GM23248 (cell line): ENCODE results near the gene PCDHGB3. TPM values are rescaled to one million over a fixed set of nuclear protein-coding genes. Genes with fewer than 3 reads are reported as not detected.
"Not testable (repeated sequence)": the region's sequence is repeated elsewhere in the genome, so short reads cannot be mapped to it uniquely, and the experiment has no call there.

Experiments used
- DNase-seq: peaks from one replicate; pipeline ENCODE4 v3.0.0-alpha.2; 2015
- H2AFZ ChIP-seq: fragments of 200-600 bp; sonication (generic); 2 replicates; pipeline ENCODE4 v1.6.1; 2016; ENCODE audit warnings: antibody characterized with exemption
- H3F3A ChIP-seq: fragments of 200-600 bp; sonication (generic); 2 replicates; pipeline ENCODE4 v1.6.1; 2016; ENCODE audit warnings: mild to moderate bottlenecking, antibody characterized with exemption, mixed run types; ENCODE audit not compliant: insufficient read depth
- H3K27ac ChIP-seq: fragments of 200-600 bp; sonication (generic); 2 replicates; pipeline ENCODE4 v1.5.1; 2016; ENCODE audit warnings: mild to moderate bottlenecking
- H3K27me3 ChIP-seq: fragments of 200-600 bp; sonication (generic); replicated peaks from 2 replicates; pipeline ENCODE4 v1.6.1; 2016; ENCODE audit warnings: mild to moderate bottlenecking; ENCODE audit not compliant: insufficient read depth
- H3K36me3 ChIP-seq: fragments of 200-600 bp; sonication (generic); 2 replicates; pipeline ENCODE4 v1.6.1; 2016; ENCODE audit warnings: low read depth, mild to moderate bottlenecking
- H3K4me1 ChIP-seq: fragments of 200-600 bp; sonication (generic); 2 replicates; pipeline ENCODE4 v1.6.1; 2016; ENCODE audit warnings: mild to moderate bottlenecking; ENCODE audit not compliant: insufficient read depth
- H3K4me2 ChIP-seq: fragments of 200-600 bp; sonication (generic); one replicate; pipeline ENCODE4 v1.6.1; 2016; ENCODE audit warnings: mild to moderate bottlenecking; ENCODE audit not compliant: unreplicated experiment
- H3K4me3 ChIP-seq: fragments of 200-600 bp; sonication (generic); 2 replicates; pipeline ENCODE4 v1.5.1; 2016; ENCODE audit warnings: mild to moderate bottlenecking
- H3K79me2 ChIP-seq: fragments of 200-600 bp; sonication (generic); 2 replicates; pipeline ENCODE4 v1.6.1; 2016; ENCODE audit warnings: mild to moderate bottlenecking; ENCODE audit not compliant: insufficient read depth
- H3K9ac ChIP-seq: fragments of 200-600 bp; sonication (generic); 2 replicates; pipeline ENCODE4 v1.6.1; 2016; ENCODE audit warnings: mild to moderate bottlenecking
- H3K9me2 ChIP-seq: fragments of 200-600 bp; sonication (generic); 2 replicates; pipeline ENCODE4 v1.6.1; 2016; ENCODE audit warnings: mixed run types, mild to moderate bottlenecking, moderate library complexity; ENCODE audit not compliant: insufficient read depth
- H3K9me3 ChIP-seq: fragments of 200-600 bp; sonication (generic); one replicate; pipeline ENCODE4 v1.6.1; 2017; ENCODE audit warnings: low read depth
- H4K20me1 ChIP-seq: fragments of 200-600 bp; sonication (generic); 2 replicates; pipeline ENCODE4 v1.6.0; 2016; ENCODE audit not compliant: insufficient read depth
- EZH2 ChIP-seq: fragments of 200-600 bp; sonication (generic); IDR thresholded peaks from 2 replicates; pipeline ENCODE4 v1.6.1; 2018; ENCODE audit warnings: antibody characterized with exemption, mild to moderate bottlenecking; ENCODE audit not compliant: insufficient read depth, poor library complexity, severe bottlenecking
- EZH2phosphoT487 ChIP-seq: fragments of 200-600 bp; sonication (generic); IDR thresholded peaks from 2 replicates; pipeline ENCODE4 v1.6.1; 2018; ENCODE audit warnings: antibody characterized with exemption, moderate library complexity, mild to moderate bottlenecking, low read depth; ENCODE audit not compliant: insufficient read depth
- WGBS, 2 experiments: methylation state at CpG; one replicate each; pipeline ENCODE4 v1.1.6; 2015 to 2017; ENCODE audit warnings: low lambda C conversion rate in 2 of 2, low coverage in 1 of 2; ENCODE audit errors: missing lambda C conversion rate in 2 of 2; 5-methylcytosine and 5-hydroxymethylcytosine counted together
- in situ Hi-C: fragments of 300-500 bp; cut with MboI; formaldehyde crosslinking; loops from 2 replicates; pipeline ENCODE4 v1.15.0; 2020
- polyA plus RNA-seq: library from polyadenylated mRNA; unstranded; fragments of >200 nt; fragmentation: Nextera tagmentation; extraction: Ambion mirVana; gene quantifications from 2 replicates; pipeline ENCODE4 v1.2.1, GENCODE V29; 2016
- total RNA-seq: library from RNA; depleted of rRNA; stranded (reverse); fragments of >200 nt; shearing (Covaris generic); gene quantifications from 2 replicates; pipeline ENCODE4 v1.2.3, GENCODE V29; 2014

PCDHGB3 gene
- total and polyA plus RNA-seq, 2 experiments from 2014 or later = 0.95 to 4.0 TPM

GRCh38 chr5:141389153-141390042 is 19.4 kb downstream of the PCDHGB3 start:
- H3K27me3 ChIP-seq = no peaks in the 10 kb centered on the region
- no peaks in the 10 kb centered on the region for H4K20me1 ChIP-seq
- H3K9ac ChIP-seq = no peak overlapping the region
- H3K9me2 ChIP-seq = no peaks in the 10 kb centered on the region
- no peaks in the 10 kb centered on the region for H3K36me3 ChIP-seq
- H3K4me3 ChIP-seq = no peak overlapping the region
- H3K79me2 ChIP-seq = no peaks in the 10 kb centered on the region
- no peak overlapping the region for H3K27ac ChIP-seq
- DNase-seq = no peak
- no peaks in the 10 kb centered on the region for H3K4me1 ChIP-seq
- no peaks in the 10 kb centered on the region for H3F3A ChIP-seq
- H3K4me2 ChIP-seq = no peak overlapping the region
- WGBS, 2 experiments = 42 to 43% methylated on average over 56 to 72 of the region's 77 CpGs
- in situ Hi-C loops = no loop called here
- no peaks in the 10 kb centered on the region for H3K9me3 ChIP-seq
- TF ChIP-seq EZH2 = no peak
- no peak for TF ChIP-seq EZH2phosphoT487
- no peak overlapping the region for H2AFZ ChIP-seq

- no peak within 1 kb of the TSS for H3K4me3 ChIP-seq
- 0 out of 2 replicates have a peak within 1 kb of the TSS, but pooled peaks have one; percentile 4 for H2AFZ ChIP-seq
- H3K27ac ChIP-seq = no peak within 1 kb of the TSS
- no peaks in the 10 kb centered on the region for H3K79me2 ChIP-seq
- TF ChIP-seq EZH2 = no peak
- no peak for TF ChIP-seq EZH2phosphoT487
- no peaks in the 10 kb centered on the region for H3K9me3 ChIP-seq
- H3K4me1 ChIP-seq = no peaks in the 10 kb centered on the region
- 38% methylated on average over 38 of the region's 38 CpGs for WGBS, 2 experiments
- no peak within 1 kb of the TSS for H3K9ac ChIP-seq
- H3K4me2 ChIP-seq = no peak within 1 kb of the TSS
- DNase-seq = peak; percentile 48
- H3K27me3 ChIP-seq = no peaks in the 10 kb centered on the region
- H3K36me3 ChIP-seq = no peaks in the 10 kb centered on the region
- in situ Hi-C loops = no loop called here
- H3F3A ChIP-seq = peaks cover 5% of the 10 kb centered on the region; the same call in 1 of the 2 replicates
- no peaks in the 10 kb centered on the region for H4K20me1 ChIP-seq
- no peaks in the 10 kb centered on the region for H3K9me2 ChIP-seq
Observed at GRCh38 chr5:141392429-141393198, 22.6 kb downstream of the PCDHGB3 start, which contains the start of gene PCDHGA8. Gene PCDHGA8, plus strand, starts transcription at chr5:141392633. Its CDS starts 181 bp downstream, at chr5:141392814.

- H3K4me1 ChIP-seq = no peaks in the 10 kb centered on the region
- in situ Hi-C loops = no loop called here
- H3K79me2 ChIP-seq = no peaks in the 10 kb centered on the region
- 41 to 43% methylated on average over 21 of the region's 21 CpGs for WGBS, 2 experiments
- H3K4me3 ChIP-seq = no peak overlapping the region
- H3K9me2 ChIP-seq = no peaks in the 10 kb centered on the region
- peaks cover 5% of the 10 kb centered on the region; the same call in 1 of the 2 replicates for H3F3A ChIP-seq
- no peak for TF ChIP-seq EZH2phosphoT487
- TF ChIP-seq EZH2 = no peak
- DNase-seq = no peak
- H3K9me3 ChIP-seq = no peaks in the 10 kb centered on the region
- no peak overlapping the region for H3K9ac ChIP-seq
- H3K27ac ChIP-seq = no peak overlapping the region
- H3K27me3 ChIP-seq = no peaks in the 10 kb centered on the region
- H3K36me3 ChIP-seq = no peaks in the 10 kb centered on the region
- no peak overlapping the region for H2AFZ ChIP-seq
- no peaks in the 10 kb centered on the region for H4K20me1 ChIP-seq
- H3K4me2 ChIP-seq = no peak overlapping the region
Observed at GRCh38 chr5:141393267-141393666, 23.2 kb downstream of the PCDHGB3 start.

- H3F3A ChIP-seq, H3K79me2 ChIP-seq, DNase-seq, H4K20me1 ChIP-seq, H3K4me3 ChIP-seq, H3K9ac ChIP-seq, H2AFZ ChIP-seq, H3K4me2 ChIP-seq, H3K4me1 ChIP-seq, H3K36me3 ChIP-seq, H3K9me2 ChIP-seq, H3K9me3 ChIP-seq, H3K27ac ChIP-seq, in situ Hi-C loops, H3K27me3 ChIP-seq: not testable (repeated sequence)
- 54 to 55% methylated on average over 38 to 44 of the region's 53 CpGs for WGBS, 2 experiments
Observed at GRCh38 chr5:141394401-141395187, 24.6 kb downstream of the PCDHGB3 start.

GRCh38 chr5:141397756-141398551 is 27.9 kb downstream of the PCDHGB3 start, which contains the start of gene PCDHGB5:
Gene PCDHGB5, plus strand, starts transcription at chr5:141397947. Its CDS starts 181 bp downstream, at chr5:141398128.
- in situ Hi-C loops = not testable (repeated sequence)

More at GRCh38 chr5:141397756-141398551, 27.9 kb downstream of the PCDHGB3 start, which contains the start of gene PCDHGB5:
- not testable (repeated sequence) for H3F3A ChIP-seq, H3K27me3 ChIP-seq, H3K4me1 ChIP-seq, H3K79me2 ChIP-seq, H3K9me3 ChIP-seq, H3K9me2 ChIP-seq, H3K27ac ChIP-seq, H3K36me3 ChIP-seq, H4K20me1 ChIP-seq
- peak within 1 kb of the TSS; percentile 72 for H3K4me3 ChIP-seq
- peak; percentile 68 for DNase-seq
- 23 to 24% methylated on average over 23 to 26 of the region's 43 CpGs for WGBS, 2 experiments
- H2AFZ ChIP-seq = peak within 1 kb of the TSS; percentile 62; the same call in 1 of the 2 replicates
- peak within 1 kb of the TSS; percentile 67 for H3K9ac ChIP-seq
- peak within 1 kb of the TSS; percentile 47 for H3K4me2 ChIP-seq
